H1 (cell line): ENCODE results near the gene CCDC7. TPM values are rescaled to one million over a fixed set of nuclear protein-coding genes. Genes with fewer than 3 reads are reported as not detected.

ENCODE experiments used
- CTCF ChIA-PET: fragments of 300-600 bp; sonication (Branson Sonifier 250); formaldehyde crosslinking; loops from one replicate; lab custom pipeline; 2021; ENCODE audit not compliant: partially characterized antibody; lab: Charles Lee
- POLR2A ChIA-PET: fragments of 300-600 bp; sonication (Branson Sonifier 250); formaldehyde crosslinking; loops from one replicate; lab custom pipeline; 2021; ENCODE audit warnings: inconsistent platforms; ENCODE audit not compliant: partially characterized antibody; lab: Charles Lee
- DNase-seq, 2 experiments: peaks; one replicate each; pipeline versions ENCODE4 v3.0.0 to v3.0.0-alpha.2; 2010 to 2022; ENCODE audit warnings: low spot score in 2 of 2, low read depth in 1 of 2, mixed read lengths in 1 of 2
- FAIRE-seq: peaks from 2 replicates; lab custom pipeline; 2011; peaks lifted over from hg19 to GRCh38; lab: Jason Lieb, UNC
- H2AFZ ChIP-seq: 2 replicates; pipeline ENCODE4 v1.8.1; 2012; ENCODE audit warnings: low read length, inconsistent platforms
- H2AK5ac ChIP-seq: 2 replicates; pipeline ENCODE4 v1.6.1; 2013; ENCODE audit warnings: low read depth, low read length
- H2BK120ac ChIP-seq: replicated peaks from 2 replicates; pipeline ENCODE3; 2013; ENCODE audit warnings: low read depth, low read length, inconsistent platforms
- H2BK12ac ChIP-seq: 2 replicates; pipeline ENCODE4 v1.6.1; 2013; ENCODE audit warnings: low read depth, low read length
- H2BK15ac ChIP-seq: 2 replicates; pipeline ENCODE4 v1.6.1; 2013; ENCODE audit warnings: low read length
- H2BK20ac ChIP-seq: 2 replicates; pipeline ENCODE4 v1.6.1; 2013; ENCODE audit warnings: low read length
- H2BK5ac ChIP-seq: 2 replicates; pipeline ENCODE4 v1.6.1; 2013; ENCODE audit warnings: low read depth, low read length
- H3K14ac ChIP-seq: 2 replicates; pipeline ENCODE4 v1.6.1; 2013; ENCODE audit warnings: inconsistent platforms; ENCODE audit not compliant: insufficient read length
- H3K18ac ChIP-seq: 2 replicates; pipeline ENCODE4 v1.6.1; 2013; ENCODE audit warnings: low read length; ENCODE audit errors: extremely low read depth
- H3K23ac ChIP-seq: 2 replicates; pipeline ENCODE4 v1.6.1; 2013; ENCODE audit warnings: inconsistent platforms; ENCODE audit not compliant: insufficient read length
- H3K23me2 ChIP-seq: 2 replicates; pipeline ENCODE4 v1.6.1; 2013; ENCODE audit warnings: low read depth, low read length
- H3K27ac ChIP-seq: 2 replicates; pipeline ENCODE4 v1.6.1; 2011; ENCODE audit warnings: low read depth, low read length, inconsistent platforms
- H3K27me3 ChIP-seq, 4 experiments: replicated peaks in 1 of 4; 1 replicate in 1 of 4; 2 replicates in 3 of 4; pipeline versions ENCODE4 v1.6.1 to v1.8.1; 2011 to 2013; ENCODE audit warnings: low read length in 3 of 4, mild to moderate bottlenecking in 3 of 4, inconsistent platforms in 2 of 4, mixed read lengths in 2 of 4, moderate library complexity in 1 of 4; ENCODE audit not compliant: control insufficient read depth in 3 of 4, insufficient read depth in 3 of 4; ENCODE audit errors: extremely low read depth in 1 of 4
- H3K36me3 ChIP-seq, 4 experiments: 2 replicates each; pipeline versions ENCODE4 v1.6.1 to v1.8.1; 2011 to 2013; ENCODE audit warnings: mild to moderate bottlenecking in 4 of 4, low read length in 3 of 4, moderate library complexity in 2 of 4, control low read depth in 1 of 4, inconsistent platforms in 1 of 4; ENCODE audit not compliant: insufficient read depth in 4 of 4, control insufficient read depth in 2 of 4
- H3K4ac ChIP-seq: replicated peaks from 2 replicates; pipeline ENCODE3; 2013; ENCODE audit warnings: low read length, low read depth, mixed read lengths, inconsistent platforms; ENCODE audit not compliant: insufficient read length
- H3K4me1 ChIP-seq, 4 experiments: replicated peaks in 1 of 4; 1 replicate in 1 of 4; 2 replicates in 3 of 4; pipeline versions ENCODE4 v1.6.1 to v1.8.1; 2011 to 2013; ENCODE audit warnings: low read length in 3 of 4, inconsistent platforms in 2 of 4, mixed read lengths in 1 of 4; ENCODE audit not compliant: insufficient read depth in 4 of 4, control insufficient read depth in 3 of 4
- H3K4me2 ChIP-seq, 2 experiments: 2 replicates each; pipeline versions ENCODE4 v1.6.1 to v1.8.1; 2011 to 2013; ENCODE audit warnings: low read depth in 2 of 2, low read length in 2 of 2, control low read depth in 1 of 2, inconsistent platforms in 1 of 2, mild to moderate bottlenecking in 1 of 2; ENCODE audit not compliant: insufficient read depth in 1 of 2
- H3K4me3 ChIP-seq, 4 experiments: fragments of 200-600, 300-600 bp in 1 of 4; sonication (generic), shearing (Covaris generic), sonication (Bioruptor Twin) in 1 of 4; 2 replicates each; pipeline versions ENCODE4 v1.5.1 to v1.8.1; 2011 to 2016; ENCODE audit warnings: low read length in 4 of 4, low read depth in 3 of 4, control low read depth in 2 of 4, inconsistent platforms in 2 of 4, mild to moderate bottlenecking in 2 of 4, mixed read lengths in 1 of 4, moderate library complexity in 1 of 4; ENCODE audit not compliant: insufficient read depth in 2 of 4; ENCODE audit errors: extremely low read depth in 1 of 4
- H3K56ac ChIP-seq: replicated peaks from 2 replicates; pipeline ENCODE3; 2013; ENCODE audit warnings: low read depth, mild to moderate bottlenecking, mixed read lengths, low read length, inconsistent platforms; ENCODE audit not compliant: insufficient read length
- H3K79me1 ChIP-seq: 2 replicates; pipeline ENCODE4 v1.6.1; 2013; ENCODE audit warnings: low read depth, low read length, control low read depth
- H3K79me2 ChIP-seq, 2 experiments: 2 replicates each; pipeline versions ENCODE4 v1.6.1 to v1.8.1; 2012 to 2013; ENCODE audit warnings: low read length in 2 of 2, mild to moderate bottlenecking in 2 of 2, inconsistent platforms in 1 of 2; ENCODE audit not compliant: insufficient read depth in 2 of 2, control insufficient read depth in 1 of 2
- H3K9ac ChIP-seq, 4 experiments: replicated peaks in 1 of 4; 1 replicate in 1 of 4; 2 replicates in 3 of 4; pipeline versions ENCODE4 v1.6.1 to v1.8.1; 2011 to 2013; ENCODE audit warnings: low read depth in 3 of 4, low read length in 3 of 4, control low read depth in 2 of 4, mild to moderate bottlenecking in 2 of 4, moderate library complexity in 2 of 4, inconsistent platforms in 1 of 4; ENCODE audit errors: extremely low read depth in 1 of 4
- H3K9me3 ChIP-seq, 2 experiments: 2 replicates each; pipeline versions ENCODE4 v1.6.1 to v1.8.1; 2012 to 2013; ENCODE audit warnings: mild to moderate bottlenecking in 2 of 2, moderate library complexity in 2 of 2, control low read depth in 1 of 2, inconsistent platforms in 1 of 2, low read depth in 1 of 2, low read length in 1 of 2, mixed read lengths in 1 of 2; ENCODE audit not compliant: insufficient read depth in 2 of 2
- H4K20me1 ChIP-seq, 2 experiments: replicated peaks in 1 of 2; 2 replicates each; pipeline versions ENCODE3 to v1.8.1; 2011 to 2013; ENCODE audit warnings: inconsistent platforms in 2 of 2, low read length in 2 of 2, mild to moderate bottlenecking in 1 of 2; ENCODE audit not compliant: insufficient read depth in 2 of 2, control insufficient read depth in 1 of 2
- H4K5ac ChIP-seq: 2 replicates; pipeline ENCODE4 v1.6.1; 2013; ENCODE audit warnings: low read length, low read depth, mixed read lengths, inconsistent platforms; ENCODE audit not compliant: insufficient read length
- H4K8ac ChIP-seq: 2 replicates; pipeline ENCODE4 v1.8.0; 2013; ENCODE audit warnings: mild to moderate bottlenecking, moderate library complexity, low read length, inconsistent platforms; ENCODE audit not compliant: insufficient read depth; ENCODE audit errors: extremely low read depth
- H4K91ac ChIP-seq: replicated peaks from 2 replicates; pipeline ENCODE3; 2013; ENCODE audit warnings: low read length, mixed read lengths, inconsistent platforms; ENCODE audit not compliant: insufficient read length
- CEBPB ChIP-seq: IDR thresholded peaks from 2 replicates; pipeline ENCODE4 v1.6.1; 2012; ENCODE audit warnings: low read depth, low read length
- CHD2 ChIP-seq: IDR thresholded peaks from 2 replicates; pipeline ENCODE4 v1.6.1; 2012; ENCODE audit warnings: low read length, improper control_type of control experiment
- GABPA ChIP-seq: IDR thresholded peaks from 2 replicates; pipeline ENCODE4 v1.6.1; 2011; ENCODE audit warnings: mild to moderate bottlenecking, low read length, moderate library complexity, borderline replicate concordance; ENCODE audit not compliant: insufficient read depth
- HDAC2 ChIP-seq, 2 experiments: fragments of 300-600 bp in 1 of 2; sonication (generic) in 1 of 2; IDR thresholded peaks; 2 replicates each; pipeline ENCODE4 v1.6.1; 2011 to 2012; ENCODE audit warnings: low read depth in 2 of 2, low read length in 2 of 2, mild to moderate bottlenecking in 2 of 2, moderate library complexity in 2 of 2, borderline replicate concordance in 1 of 2, inconsistent platforms in 1 of 2
- JUN ChIP-seq: IDR thresholded peaks from 2 replicates; pipeline ENCODE4 v1.6.1; 2011; ENCODE audit warnings: low read depth, mild to moderate bottlenecking, improper control_type of control experiment, low read length
- MAFK ChIP-seq: IDR thresholded peaks from 2 replicates; pipeline ENCODE4 v1.6.1; 2012; ENCODE audit warnings: low read depth, mild to moderate bottlenecking, improper control_type of control experiment, low read length
- RAD21 ChIP-seq, 2 experiments: IDR thresholded peaks in 1 of 2; conservative IDR thresholded peaks in 1 of 2; 2 replicates each; pipeline ENCODE4 v1.6.1; 2011; ENCODE audit warnings: low read depth in 2 of 2, low read length in 2 of 2, improper control_type of control experiment in 1 of 2, inconsistent platforms in 1 of 2, mild to moderate bottlenecking in 1 of 2, moderate library complexity in 1 of 2
- SIN3A ChIP-seq, 2 experiments: IDR thresholded peaks in 1 of 2; conservative IDR thresholded peaks in 1 of 2; 2 replicates each; pipeline ENCODE4 v1.6.1; 2011 to 2012; ENCODE audit warnings: low read length in 2 of 2, improper control_type of control experiment in 1 of 2, low read depth in 1 of 2, mild to moderate bottlenecking in 1 of 2
- SIRT6 ChIP-seq: IDR thresholded peaks from one replicate; pipeline ENCODE4 v1.7.1; 2012; ENCODE audit warnings: low read length, inconsistent platforms
- SP4 ChIP-seq: IDR thresholded peaks from 2 replicates; pipeline ENCODE4 v1.6.1; 2012; ENCODE audit warnings: low read length, inconsistent platforms
- WGBS, 2 experiments: shearing (Covaris generic) in 1 of 2; methylation state at CpG; one replicate each; pipeline versions ENCODE4 v1.1.6 to v1.1.7; 2013 to 2015; ENCODE audit warnings: low lambda C conversion rate in 2 of 2, mixed read lengths in 2 of 2, inconsistent platforms in 1 of 2, low coverage in 1 of 2, missing lambda C conversion rate in 1 of 2; ENCODE audit not compliant: insufficient replicate concordance in 2 of 2, insufficient coverage in 1 of 2, insufficient read length in 1 of 2; ENCODE audit errors: extremely low coverage in 1 of 2, missing lambda C conversion rate in 1 of 2; 5-methylcytosine and 5-hydroxymethylcytosine counted together
- polyA plus RNA-seq, 7 experiments: library from polyadenylated mRNA; depleted of rRNA in 3 of 7; stranded (reverse) in 5 of 7; unstranded in 2 of 7; fragments of >200 nt in 5 of 7; fragments of 200-250 nt in 2 of 7; gene quantifications; 1 replicate in 5 of 7; 2 replicates in 1 of 7; 4 replicates in 1 of 7; pipeline versions ENCODE4 v1.2.1 to v1.2.3, GENCODE V29; 2011 to 2013; ENCODE audit warnings: missing spikeins in 2 of 7, mixed read lengths in 2 of 7
- total RNA-seq: library from RNA; stranded (reverse); fragmentation: NEBNext Ultra II Directional; extraction: Animal tissue kit (Norgen Biotek cat#: 25700); gene quantifications from 2 replicates; pipeline ENCODE4 v1.2.1, GENCODE V29; 2021

Gene CCDC7
- total and polyA plus RNA-seq, 2 of the 8 experiments (the other 6 are each of a cell fraction or from before 2014, with no cell fraction given), result 0.18 to 0.74 TPM

DNA sequence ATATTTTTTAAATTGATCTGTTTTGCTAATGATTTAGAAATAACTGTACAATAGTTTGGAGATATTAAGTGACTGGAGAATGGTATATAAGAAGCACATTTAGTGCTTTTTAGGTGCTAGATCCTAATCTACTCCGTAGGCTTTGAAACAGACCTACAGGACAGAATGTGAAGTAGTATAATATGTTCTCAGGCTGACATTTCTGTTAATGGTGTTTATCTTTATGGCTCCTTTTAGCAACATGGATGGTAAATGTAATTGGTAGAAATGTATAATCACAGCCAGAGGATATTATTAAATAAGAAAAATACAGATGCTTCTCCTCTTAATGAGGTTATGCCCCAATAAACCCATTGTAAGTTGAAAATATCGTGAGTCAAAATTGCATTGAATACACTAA lies 30.6 kb upstream of the CCDC7 start:
- WGBS, 2 experiments, result 98% methylated on average over 2 of the region's 2 CpGs; no CpG with 5 or more reads in 1 of the 2 experiments
- H2AFZ ChIP-seq, result no peak overlapping the region

More for the DNA sequence above, 30.6 kb upstream of the CCDC7 start:
- H3K9me3 ChIP-seq, result no peaks in the 10 kb centered on the region
- H3K14ac ChIP-seq, result no peak overlapping the region
- H2BK5ac ChIP-seq, result no peak overlapping the region
- FAIRE-seq, result no peak
- H2BK12ac ChIP-seq, result no peak overlapping the region
- no peaks in the 10 kb centered on the region for H3K79me2 ChIP-seq
- no peak overlapping the region for H2BK20ac ChIP-seq
- no peak overlapping the region for H3K9ac ChIP-seq
- no peak overlapping the region for H4K5ac ChIP-seq
- no peak overlapping the region for H3K27ac ChIP-seq
- H3K23ac ChIP-seq, result no peak overlapping the region
- H2AK5ac ChIP-seq, result no peak overlapping the region
- H3K36me3 ChIP-seq, result no peaks in the 10 kb centered on the region
- no peak for TF ChIP-seq JUN
- TF ChIP-seq CEBPB, result no peak
- TF ChIP-seq GABPA, result no peak
- no peak for TF ChIP-seq SIRT6
- no peak for TF ChIP-seq HDAC2 (IDR thresholded peaks at IDR 0.05; ENCODE audit: borderline replicate concordance in 1 of 2, low read depth in 2 of 2, low read length in 2 of 2)
- TF ChIP-seq MAFK, result no peak
- no peak for TF ChIP-seq CHD2
- no peak for TF ChIP-seq RAD21 (IDR thresholded peaks at IDR 0.05 in 1 of 2, conservative IDR thresholded peaks at IDR 0.05 in 1 of 2; ENCODE audit: low read depth in 2 of 2, low read length in 2 of 2)
- no peak for TF ChIP-seq SP4
- no peak for TF ChIP-seq SIN3A (conservative IDR thresholded peaks at IDR 0.05 in 1 of 2, IDR thresholded peaks at IDR 0.05 in 1 of 2; ENCODE audit: low read depth in 1 of 2, low read length in 2 of 2)
- no peak overlapping the region for H2BK15ac ChIP-seq
- H3K4me1 ChIP-seq, result 0 out of 7 replicates have a peak, but pooled peaks cover 0 to 2% (median 0%) of the 10 kb centered on the region in 4 experiments
- POLR2A ChIA-PET, result no interaction called here
- CTCF ChIA-PET, result interaction anchor here (0.6 to 1.1 kb wide), 4 partner anchors 11 to 1069 kb away, joined by 3 to 6 read pairs (median 3); no protein-coding TSS in a partner anchor
- H3K23me2 ChIP-seq, result no peaks in the 10 kb centered on the region
- no peak overlapping the region for H3K18ac ChIP-seq
- H4K91ac ChIP-seq, result no peak overlapping the region
- no peaks in the 10 kb centered on the region for H4K20me1 ChIP-seq
- H3K4me2 ChIP-seq, result no peak overlapping the region
- no peaks in the 10 kb centered on the region for H3K27me3 ChIP-seq
- H3K4me3 ChIP-seq, result no peak overlapping the region
- no peak overlapping the region for H2BK120ac ChIP-seq
- no peak for DNase-seq
- no peaks in the 10 kb centered on the region for H3K79me1 ChIP-seq
- H3K4ac ChIP-seq, result no peak overlapping the region
- H4K8ac ChIP-seq, result no peak overlapping the region
- no peak overlapping the region for H3K56ac ChIP-seq
